Measurements from ENCODE around the gene CNTD1.

- TF ChIP-seq CTCF (conservative IDR thresholded peaks at IDR 0.05 in 1 of 2, IDR thresholded peaks at IDR 0.05 in 1 of 2; ENCODE audit: low read depth in 1 of 2, low read length in 2 of 2) (no peak), EZH2 (IDR thresholded peaks at IDR 0.05; ENCODE audit: low read length, missing control alignments) (no peak)
Observed at GRCh38 chr17:42845918-42846593, 47.4 kb downstream of the CNTD1 start.

Data from fibroblast of lung (primary cell).